Right lobe of liver (tissue), 6 donors: Measurements from ENCODE around the gene C17orf107. TPM values are rescaled to one million over a fixed set of nuclear protein-coding genes. Genes with fewer than 3 reads are reported as not detected.

Source experiments
- ATAC-seq, 4 donors: fragments of 200-7000 bp; cut with Tn5 transposase; one replicate each; pipeline ENCODE4 v1.9.1; 2020; ENCODE audit warnings: mild to moderate bottlenecking in 4 of 4, moderate library complexity in 4 of 4
- DNase-seq, 3 donors: peaks; one replicate each; pipeline ENCODE4 v3.0.0-alpha.2; 2020
- H3K27ac ChIP-seq, 3 donors: fragments of 200-600 bp; one replicate each; pipeline ENCODE4 v1.8.0; 2022
- H3K27me3 ChIP-seq, 2 donors: fragments of 200-600 bp; one replicate each; pipeline ENCODE4 v1.8.0; 2022
- H3K36me3 ChIP-seq, 4 donors: fragments of 200-600 bp; sonication (generic) in 1 of 4; one replicate each; pipeline versions ENCODE4 v1.5.1 to v1.8.0; 2017 to 2022; ENCODE audit warnings: control low read depth in 1 of 4
- H3K4me1 ChIP-seq, 4 donors: fragments of 200-600 bp; sonication (generic) in 1 of 4; one replicate each; pipeline versions ENCODE4 v1.5.1 to v1.8.0; 2017 to 2022; ENCODE audit warnings: control low read depth in 1 of 4
- H3K4me3 ChIP-seq, 3 donors: fragments of 200-600 bp; one replicate each; pipeline ENCODE4 v1.8.0; 2022
- H3K9me3 ChIP-seq, 4 donors: fragments of 200-600 bp; sonication (generic) in 1 of 4; one replicate each; pipeline versions ENCODE4 v1.5.1 to v1.8.0; 2017 to 2022; ENCODE audit warnings: control low read depth in 1 of 4
- POLR2A ChIP-seq: fragments of 450-650 bp; IDR thresholded peaks from one replicate; pipeline ENCODE4 v1.6.1; 2017; ENCODE audit warnings: antibody characterized with exemption, mild to moderate bottlenecking
- WGBS: methylation state at CpG from one replicate; pipeline ENCODE4 v1.1.6; 2018; ENCODE audit warnings: low coverage, low lambda C conversion rate; ENCODE audit not compliant: insufficient coverage; ENCODE audit errors: missing lambda C conversion rate; 5-methylcytosine and 5-hydroxymethylcytosine counted together
- intact Hi-C, 2 donors: fragments of 100-400 bp; cut with DNase I; formaldehyde crosslinking; loops; one replicate each; pipeline versions ENCODE4 v1.11.2 to v1.14.1; 2022
- total RNA-seq, 6 experiments: library from RNA; depleted of rRNA in 2 of 6; stranded (reverse); fragments of >200 nt in 2 of 6; fragmentation: NEBNext Ultra II Directional in 3 of 6; extraction: Animal tissue kit (Norgen Biotek cat#: 25700) in 3 of 6; gene quantifications; one replicate each; pipeline versions ENCODE4 v1.1.0 to v1.2.4, GENCODE V29; 2016 to 2023
- TF ChIP-seq, protein P1 (sequence below), 4 donors: fragments of 200-600 bp in 3 of 4; fragments of 450-650 bp in 1 of 4; IDR thresholded peaks; one replicate each; pipeline versions ENCODE4 v1.5.1 to v1.8.0; 2016 to 2022; ENCODE audit warnings: antibody characterized with exemption in 4 of 4, mild to moderate bottlenecking in 2 of 4
- donor health status: DM: no; HTN: yes; CAD: no.
- donor health status: DM: no; HTN: no; CAD: no.
- donor health status: DM: no; HTN: no; CAD: no.
- donor health status: DM: no; HTN: yes; CAD: no.
- donor health status: DM: no; HTN: yes; CAD: no.

C17orf107 gene
- total RNA-seq, 6 experiments from 2014 or later = 1.6 to 4.0 (median 3.2) TPM

DNA sequence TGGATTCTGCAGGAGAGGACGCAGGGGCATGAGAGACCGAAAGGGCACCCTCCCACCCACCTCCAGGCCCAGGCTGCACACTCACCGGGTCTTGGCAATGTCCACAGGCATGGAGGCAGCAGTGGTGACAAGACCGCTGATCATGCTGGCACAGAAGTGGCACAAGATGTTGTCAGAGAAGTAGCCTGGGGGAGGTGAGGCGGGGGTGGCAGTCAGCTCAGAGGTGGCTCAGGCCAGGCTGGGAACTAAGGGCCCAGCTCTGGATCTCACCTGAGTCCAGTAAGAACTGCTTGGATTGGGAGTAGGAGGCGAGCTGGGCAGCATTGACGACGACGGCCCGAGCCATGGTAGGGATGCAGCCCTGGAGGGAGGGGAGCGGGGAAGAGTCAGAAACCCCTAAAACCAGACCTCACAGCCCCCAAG, 38.7 kb downstream of the C17orf107 start:
- no peak overlapping the region for H3K4me3 ChIP-seq
- H3K27ac ChIP-seq = no peak overlapping the region
- intact Hi-C loops = no loop called here
- H3K36me3 ChIP-seq = peaks cover 0 to 27% (median 3%) of the 10 kb centered on the region in 4 donors
- H3K27me3 ChIP-seq = no peaks in the 10 kb centered on the region
- TF ChIP-seq POLR2A = no peak
- TF ChIP-seq, protein P1, sequence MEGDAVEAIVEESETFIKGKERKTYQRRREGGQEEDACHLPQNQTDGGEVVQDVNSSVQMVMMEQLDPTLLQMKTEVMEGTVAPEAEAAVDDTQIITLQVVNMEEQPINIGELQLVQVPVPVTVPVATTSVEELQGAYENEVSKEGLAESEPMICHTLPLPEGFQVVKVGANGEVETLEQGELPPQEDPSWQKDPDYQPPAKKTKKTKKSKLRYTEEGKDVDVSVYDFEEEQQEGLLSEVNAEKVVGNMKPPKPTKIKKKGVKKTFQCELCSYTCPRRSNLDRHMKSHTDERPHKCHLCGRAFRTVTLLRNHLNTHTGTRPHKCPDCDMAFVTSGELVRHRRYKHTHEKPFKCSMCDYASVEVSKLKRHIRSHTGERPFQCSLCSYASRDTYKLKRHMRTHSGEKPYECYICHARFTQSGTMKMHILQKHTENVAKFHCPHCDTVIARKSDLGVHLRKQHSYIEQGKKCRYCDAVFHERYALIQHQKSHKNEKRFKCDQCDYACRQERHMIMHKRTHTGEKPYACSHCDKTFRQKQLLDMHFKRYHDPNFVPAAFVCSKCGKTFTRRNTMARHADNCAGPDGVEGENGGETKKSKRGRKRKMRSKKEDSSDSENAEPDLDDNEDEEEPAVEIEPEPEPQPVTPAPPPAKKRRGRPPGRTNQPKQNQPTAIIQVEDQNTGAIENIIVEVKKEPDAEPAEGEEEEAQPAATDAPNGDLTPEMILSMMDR (IDR thresholded peaks at IDR 0.05) = no peak
- 100% methylated on average over 6 of the region's 11 CpGs for WGBS
- H3K4me1 ChIP-seq = peaks cover 0 to 34% (median 14%) of the 10 kb centered on the region in 4 donors
- H3K9me3 ChIP-seq = no peaks in the 10 kb centered on the region
- ATAC-seq (no peak), DNase-seq (no peak)

DNA sequence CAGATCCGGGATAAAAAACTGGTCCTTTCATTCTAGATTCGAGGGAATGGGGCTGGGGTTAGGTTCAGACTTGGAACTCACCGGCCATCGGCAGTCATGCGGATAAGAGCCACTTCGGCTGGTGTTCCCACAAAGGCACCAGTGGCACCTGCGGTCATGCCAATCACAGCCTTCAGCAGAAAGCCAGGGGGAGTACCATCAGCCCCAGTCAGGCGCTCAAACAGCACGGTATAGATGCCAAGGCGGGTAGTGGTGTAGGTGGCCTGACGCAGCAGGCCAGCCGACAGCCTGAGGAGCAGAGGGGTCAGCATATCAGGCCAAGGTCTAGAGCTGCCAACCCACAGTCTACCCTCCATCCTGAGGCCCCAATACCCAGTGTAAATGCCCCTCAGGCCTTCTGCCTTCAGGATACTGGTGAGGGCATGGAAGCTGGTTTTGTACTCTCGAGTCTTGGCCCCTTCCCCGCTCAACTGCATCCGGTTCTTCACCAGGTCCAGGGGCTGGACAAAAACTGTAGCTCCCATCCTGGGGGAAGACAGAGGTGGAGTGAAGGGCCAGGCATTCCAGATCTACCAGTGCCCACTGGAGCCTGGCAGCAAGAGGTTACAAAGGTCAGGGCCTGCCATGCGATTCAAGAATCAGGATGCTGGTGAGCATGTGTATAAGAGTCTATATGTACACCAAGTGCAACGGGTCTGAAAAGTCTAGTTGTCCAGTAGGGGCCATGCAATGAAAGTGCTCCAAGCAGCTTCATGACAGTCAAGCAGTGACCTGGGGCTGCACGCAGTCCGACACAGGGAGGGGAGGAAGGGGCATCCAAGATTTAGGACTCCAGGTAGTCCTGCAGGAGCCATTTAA, 39.6 kb downstream of the C17orf107 start:
- H3K9me3 ChIP-seq = no peaks in the 10 kb centered on the region
- 36% methylated on average over 10 of the region's 19 CpGs for WGBS
- DNase-seq = no peak
- TF ChIP-seq, protein P1 (IDR thresholded peaks at IDR 0.05) = no peak
- no peak for TF ChIP-seq POLR2A
- intact Hi-C loops = no loop called here
- no peak for ATAC-seq
- peaks cover 0 to 33% (median 16%) of the 10 kb centered on the region in 4 donors for H3K4me1 ChIP-seq
- H3K4me3 ChIP-seq = peak overlapping the region; percentile 83 to 95 (median 87)
- H3K27ac ChIP-seq = peak overlapping the region; percentile 77 to 93 (median 83)
- no peaks in the 10 kb centered on the region for H3K27me3 ChIP-seq
- H3K36me3 ChIP-seq = peaks cover 0 to 34% (median 4%) of the 10 kb centered on the region in 4 donors

DNA sequence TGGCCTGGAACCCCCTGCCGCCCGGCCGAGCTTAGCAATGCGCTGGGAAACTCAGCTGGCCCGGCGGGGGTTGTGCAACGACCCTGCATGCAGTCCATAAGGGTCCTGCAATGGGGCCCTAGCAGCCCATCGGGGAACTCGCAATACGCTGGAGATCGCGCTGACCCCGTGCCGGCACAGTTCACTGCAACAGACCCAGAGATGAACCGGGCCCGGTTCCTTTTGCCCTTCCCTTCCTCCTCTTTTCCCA, 40.1 kb downstream of the C17orf107 start:
- Histone ChIP-seq H3K4me3 (peak overlapping the region; percentile 83 to 95 (median 87)), H3K27ac (peak overlapping the region; percentile 77 to 93 (median 83)), H3K4me1 (peaks cover 0 to 28% (median 14%) of the 10 kb centered on the region in 4 donors), H3K27me3 (no peaks in the 10 kb centered on the region), H3K9me3 (no peaks in the 10 kb centered on the region), H3K36me3 (peaks cover 0 to 35% (median 5%) of the 10 kb centered on the region in 4 donors)
- peak in 1 of 3 donors; percentile 53 for DNase-seq
- no peak for TF ChIP-seq POLR2A
- TF ChIP-seq, protein P1 (IDR thresholded peaks at IDR 0.05) = no peak
- intact Hi-C loops = no loop called here
- 0% methylated on average over 6 of the region's 16 CpGs for WGBS
- ATAC-seq = peak in 2 of 4 donors; percentile 0 to 3

DNA sequence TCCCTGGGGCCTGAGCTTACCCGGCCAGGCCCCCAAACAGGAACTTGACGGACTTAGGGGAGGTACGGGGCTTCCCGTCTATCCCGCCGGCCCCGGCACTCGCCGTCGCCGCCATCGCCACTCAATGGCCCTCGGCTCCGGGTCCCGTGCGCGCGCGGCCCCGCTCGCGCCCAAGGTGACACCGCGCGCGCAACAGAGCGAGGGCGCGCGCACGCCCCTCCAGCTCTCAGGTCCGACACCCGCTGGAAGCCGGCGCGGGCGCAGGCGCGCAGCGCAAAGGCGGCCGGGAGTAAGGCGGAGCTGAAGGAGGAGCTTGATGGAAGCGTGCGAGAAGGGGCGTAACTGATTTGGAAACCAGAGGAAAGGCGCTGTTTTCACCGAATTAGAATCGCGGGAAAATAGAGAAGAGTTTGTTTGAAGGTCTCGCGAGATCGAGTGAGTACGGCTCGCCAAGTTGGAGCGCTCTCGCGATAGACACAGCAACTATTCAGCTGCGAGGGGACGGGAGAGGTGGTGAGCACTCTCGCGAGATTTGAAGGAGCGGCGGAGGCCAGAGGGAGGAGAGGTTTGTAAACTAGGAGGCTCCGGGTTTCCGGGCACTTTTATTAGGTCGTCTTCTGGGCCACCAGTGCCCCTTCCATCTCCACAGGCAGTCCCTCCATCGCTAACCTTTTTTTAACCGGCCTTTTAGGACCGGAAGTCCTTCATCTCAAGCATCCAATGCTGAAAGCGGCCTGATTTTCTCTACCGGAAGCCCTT, 40.6 kb downstream of the C17orf107 start, which contains the start of the genes RNF167 and SLC25A11:
Gene RNF167, plus strand, starts transcription at position 473 of the 759 bp plus-strand sequence. CDS start 642 bp downstream, outside the sequence.
Gene SLC25A11, minus strand, starts transcription at position 251 of the 759 bp plus-strand sequence. Its CDS starts 136 bp downstream, at position 115.
- H3K27me3 ChIP-seq = no peaks in the 10 kb centered on the region
- TF ChIP-seq POLR2A = peak; percentile 67
- TF ChIP-seq, protein P1 (IDR thresholded peaks at IDR 0.05) = no peak
- H3K9me3 ChIP-seq = no peaks in the 10 kb centered on the region
- ATAC-seq (peak; percentile 87 to 94 (median 90)), DNase-seq (peak; percentile 94 to 97 (median 96))
- H3K4me3 ChIP-seq = peak within 1 kb of the TSS; percentile 83 to 95 (median 87)
- H3K27ac ChIP-seq = peak within 1 kb of the TSS; percentile 77 to 93 (median 83)
- under 1% methylated on average over 56 of the region's 72 CpGs for WGBS
- intact Hi-C loops = no loop called here
- H3K36me3 ChIP-seq = peaks cover 0 to 37% (median 8%) of the 10 kb centered on the region in 4 donors
- H3K4me1 ChIP-seq = peaks cover 0 to 24% (median 11%) of the 10 kb centered on the region in 4 donors
